ENCODE results near the gene SSR4.

SSR4 gene

DNA sequence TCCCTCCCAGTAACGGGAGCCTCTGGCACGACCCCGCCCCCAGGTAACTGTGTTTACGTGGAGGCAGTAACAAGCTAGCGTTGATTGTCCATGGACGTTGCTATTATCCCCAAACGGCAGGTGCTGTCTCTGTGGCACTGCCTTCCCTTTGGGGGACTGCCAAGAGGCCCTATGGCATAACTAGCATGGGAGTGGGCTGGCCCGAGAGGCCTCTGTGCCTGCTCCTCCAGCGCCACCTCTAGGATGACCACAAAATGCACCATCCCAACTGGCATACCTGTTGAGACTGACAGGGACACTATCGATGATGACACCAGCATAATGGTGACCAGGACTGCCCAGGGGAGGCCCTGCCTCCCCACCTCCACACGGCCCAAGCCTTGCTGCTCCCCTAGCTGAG lies 12.2 kb upstream of the SSR4 start:
- DNase-seq: no peak

DNA sequence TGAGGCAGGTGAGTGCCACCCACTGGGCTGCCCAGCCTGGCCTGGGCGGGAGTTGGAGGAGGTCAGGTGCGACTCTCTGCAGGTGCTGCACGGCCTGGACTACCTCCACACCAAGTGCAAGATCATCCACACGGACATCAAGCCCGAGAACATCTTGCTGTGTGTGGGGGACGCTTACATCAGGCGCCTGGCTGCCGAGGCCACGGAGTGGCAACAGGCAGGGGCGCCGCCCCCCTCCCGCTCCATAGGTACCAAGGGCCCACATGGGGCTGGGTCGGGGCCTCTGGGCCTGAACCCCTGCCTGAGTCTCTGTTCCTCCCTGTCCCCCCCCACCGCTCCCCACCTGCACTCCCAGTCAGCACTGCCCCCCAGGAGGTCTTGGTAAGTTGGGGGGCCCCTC lies 11.6 kb upstream of the SSR4 start:
- no peak for DNase-seq

DNA sequence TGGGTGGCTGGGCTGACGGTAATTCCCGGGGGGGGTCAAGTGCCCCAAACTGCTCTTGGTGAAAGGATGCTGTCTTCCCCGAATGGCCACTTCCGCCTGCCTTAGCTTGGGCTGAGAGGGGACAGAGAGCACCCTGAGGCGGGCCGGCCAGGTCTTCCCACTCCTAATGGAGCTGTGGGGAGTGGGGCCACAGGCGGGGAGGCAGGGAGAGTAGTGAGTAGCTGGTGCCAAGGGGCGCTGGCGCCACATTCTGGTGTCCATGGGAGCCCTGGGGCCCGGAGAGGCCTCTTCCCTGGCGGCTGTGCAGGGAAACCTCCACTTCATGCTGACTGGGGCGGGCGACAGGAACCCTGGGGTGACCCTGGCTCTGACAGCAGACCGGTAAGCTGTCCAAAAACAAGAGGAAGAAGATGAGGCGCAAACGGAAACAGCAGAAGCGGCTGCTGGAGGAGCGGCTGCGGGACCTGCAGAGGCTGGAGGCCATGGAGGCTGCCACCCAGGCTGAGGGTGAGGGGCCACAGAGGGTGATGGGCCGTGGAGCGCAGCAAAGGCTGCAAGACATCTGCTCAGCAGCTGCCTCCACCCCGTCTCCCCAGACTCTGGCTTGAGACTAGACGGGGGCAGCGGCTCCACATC lies 11.0 kb upstream of the SSR4 start:
- no peak for DNase-seq

DNA sequence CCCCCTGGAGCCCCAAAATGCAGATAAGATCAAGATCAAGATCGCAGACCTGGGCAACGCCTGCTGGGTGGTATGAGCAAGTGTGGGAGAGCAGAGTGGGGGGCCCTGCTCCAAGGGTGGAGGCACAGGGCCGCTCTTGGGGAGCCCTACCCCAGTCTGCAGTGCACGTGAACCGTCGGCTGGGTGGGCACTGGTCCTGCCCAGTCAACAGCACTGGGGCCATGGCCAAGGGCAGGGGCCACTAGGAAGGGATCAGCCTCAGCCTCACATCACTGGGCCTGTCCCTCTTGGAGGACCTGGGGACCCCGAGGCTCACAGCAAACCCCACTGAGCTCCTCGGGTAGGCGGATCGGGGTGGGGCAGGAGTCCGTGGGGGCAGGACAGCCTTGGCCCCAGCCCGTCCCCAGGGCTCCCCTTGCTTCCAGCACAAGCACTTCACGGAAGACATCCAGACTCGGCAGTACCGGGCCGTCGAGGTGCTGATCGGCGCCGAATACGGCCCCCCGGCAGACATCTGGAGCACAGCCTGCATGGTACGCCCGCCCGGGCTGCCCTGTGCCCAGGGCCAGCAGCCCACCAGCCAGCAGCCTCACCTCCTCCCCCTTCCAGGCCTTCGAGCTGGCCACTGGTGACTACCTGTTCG lies 10.0 kb upstream of the SSR4 start:
- no peak for DNase-seq

DNA sequence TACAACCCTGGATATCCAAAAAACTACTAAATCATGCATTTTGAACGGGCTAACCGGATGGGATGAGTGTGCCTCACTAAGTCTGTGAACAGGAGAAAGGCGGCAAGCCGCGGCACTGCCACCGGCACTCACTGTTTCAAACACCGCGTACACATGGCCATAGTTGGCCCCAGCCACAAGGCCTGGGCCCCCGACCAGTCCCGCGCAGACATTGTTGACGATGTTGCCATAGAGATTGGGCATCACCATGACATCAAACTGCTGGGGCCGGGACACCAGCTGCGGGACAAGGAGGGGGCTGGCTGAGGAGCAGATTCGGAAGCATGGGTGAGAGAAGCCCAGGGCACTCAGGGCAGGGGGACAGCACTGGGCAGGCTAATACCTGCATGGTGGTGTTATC lies 7.8 kb upstream of the SSR4 start:
- DNase-seq: no peak

DNA sequence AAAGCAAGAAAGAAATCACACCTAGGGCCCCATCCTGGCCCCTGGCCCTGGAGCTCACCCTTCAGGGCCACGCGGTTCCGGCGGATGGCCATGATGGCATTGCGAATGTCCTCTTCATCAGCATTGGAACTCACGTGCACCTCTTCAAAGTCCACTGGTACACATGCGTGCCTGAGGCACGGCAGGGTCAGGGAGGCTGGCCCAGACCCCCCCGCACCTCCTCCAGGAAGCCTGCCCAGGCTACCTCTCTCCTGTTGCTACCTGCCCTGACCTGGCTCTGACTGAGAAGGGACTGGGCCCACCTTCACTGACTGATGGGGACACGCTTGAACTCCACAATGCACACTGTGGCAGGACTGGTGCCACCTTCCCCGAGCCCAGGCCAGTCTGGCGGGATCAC lies 4.8 kb upstream of the SSR4 start:
- no peak for DNase-seq

DNA sequence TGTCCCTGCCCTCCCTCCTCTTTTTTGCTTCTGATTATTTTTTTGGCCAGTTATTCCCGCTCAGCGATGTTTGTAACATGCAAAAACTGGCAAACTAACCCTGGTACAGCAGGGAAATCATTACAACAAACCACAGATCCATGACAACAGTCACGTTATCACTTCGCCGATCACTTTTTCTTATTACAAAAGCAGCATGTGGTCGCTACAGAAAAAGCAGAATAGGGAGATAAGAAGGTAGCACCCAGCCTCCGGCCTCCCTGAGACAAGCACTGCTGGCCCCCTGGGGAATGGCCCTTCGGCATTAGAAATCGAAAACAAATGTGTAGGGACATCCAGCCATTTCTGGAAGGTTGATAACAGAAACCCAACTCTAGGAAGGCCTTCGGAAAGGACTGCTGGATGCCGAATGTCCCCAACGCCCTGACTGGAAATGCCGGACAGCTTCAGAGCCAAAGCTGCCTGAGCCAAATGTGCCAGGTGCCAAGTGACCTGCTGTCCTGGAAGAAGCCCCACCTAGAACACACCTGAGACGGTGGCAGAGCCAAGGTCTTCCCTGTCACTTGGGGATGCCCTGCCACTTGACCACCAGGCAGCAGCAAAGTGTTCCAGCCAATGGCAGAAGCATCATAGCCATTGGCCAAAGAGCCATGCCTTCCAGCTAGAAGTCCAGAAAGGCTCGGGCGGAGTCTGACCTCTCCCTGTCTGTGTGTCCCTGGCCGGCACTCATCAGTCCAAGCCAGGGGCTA lies 3.2 kb upstream of the SSR4 start:
- no peak for DNase-seq

DNA sequence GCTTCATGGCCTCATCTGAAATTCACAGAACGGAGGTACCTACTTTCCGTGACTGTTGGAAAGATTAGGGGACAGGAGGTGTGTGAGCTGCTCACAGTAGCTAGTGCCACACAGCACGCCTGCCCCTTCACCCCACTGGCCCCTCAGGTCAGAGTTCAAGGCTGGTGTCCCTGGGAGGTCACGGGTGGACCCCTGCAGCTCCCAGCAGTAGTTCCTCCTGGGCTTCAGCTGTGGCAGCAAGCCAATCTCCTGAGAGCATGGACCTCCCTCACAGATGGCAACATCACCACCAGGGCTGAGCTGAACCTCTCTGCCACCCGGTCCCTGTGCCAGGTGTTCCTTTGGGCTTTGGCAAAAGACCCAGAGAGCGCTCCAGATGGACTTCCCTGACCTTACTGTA lies 2.1 kb upstream of the SSR4 start:
- no peak for DNase-seq

DNA sequence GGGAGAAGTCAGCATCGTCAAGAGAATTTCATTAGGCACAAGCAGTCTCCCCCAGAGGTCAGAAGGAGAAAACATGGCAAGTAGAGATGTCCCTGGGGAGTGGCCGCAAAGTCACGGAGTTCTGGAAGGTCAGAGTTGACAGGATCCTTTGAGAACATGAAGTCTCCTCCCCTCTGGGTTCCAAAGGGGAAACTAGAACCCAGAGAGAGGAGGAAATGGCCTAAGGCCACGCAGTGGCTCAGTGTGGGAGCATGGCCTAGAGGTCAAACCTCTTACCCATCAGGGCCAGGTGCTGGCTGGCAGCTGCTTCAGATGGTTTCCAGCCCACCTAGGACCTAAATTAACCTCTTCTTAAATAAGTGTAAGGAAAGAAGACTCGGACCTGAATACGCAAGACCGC lies 1.2 kb upstream of the SSR4 start:
- peak; percentile 68 to 72 for DNase-seq

DNA sequence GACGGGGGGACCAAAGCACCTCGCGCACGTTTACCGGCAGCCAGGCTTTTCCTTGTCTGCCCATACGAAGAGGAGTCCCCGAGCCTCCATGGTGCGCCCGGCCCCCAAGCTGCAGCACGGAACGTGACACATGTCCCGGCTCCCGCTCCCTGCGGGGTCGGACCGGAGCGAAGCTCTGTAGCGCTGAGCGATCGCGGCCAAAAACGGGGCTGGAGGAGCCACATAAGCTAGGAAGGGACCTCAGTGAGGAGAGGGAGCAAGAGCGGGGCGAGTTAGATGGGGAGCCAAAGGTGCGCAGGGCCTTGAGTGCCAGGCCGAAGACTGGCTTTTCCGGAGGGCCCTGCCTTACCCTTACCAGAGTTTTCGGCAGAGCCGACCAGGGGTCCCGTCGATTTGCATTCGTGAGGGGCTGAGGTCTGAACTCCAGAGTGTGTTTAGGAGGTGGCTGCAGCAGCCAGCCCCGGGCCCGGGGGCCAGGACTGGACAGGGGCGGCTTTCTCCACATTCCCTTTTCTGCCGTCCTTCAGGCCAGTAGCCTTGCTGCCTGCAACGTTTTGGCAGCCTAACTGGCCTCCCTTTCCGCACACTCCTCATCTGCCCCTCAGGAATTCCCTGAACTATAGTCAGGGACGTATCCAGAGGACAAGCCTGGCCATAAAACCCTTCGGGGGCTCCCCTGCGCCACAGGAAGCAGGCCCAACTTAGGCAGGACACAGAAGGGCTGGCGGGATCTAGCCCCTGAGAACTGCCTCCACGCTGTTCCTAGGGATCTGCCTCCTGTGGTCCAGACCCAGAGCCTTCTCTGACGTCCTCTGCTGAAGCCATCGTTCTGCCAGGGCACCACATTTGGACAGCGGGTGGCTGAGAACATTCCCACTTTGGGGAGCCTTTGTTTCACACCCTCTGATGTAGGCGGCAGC lies 689 bp downstream of the SSR4 start:
- DNase-seq: no peak

DNA sequence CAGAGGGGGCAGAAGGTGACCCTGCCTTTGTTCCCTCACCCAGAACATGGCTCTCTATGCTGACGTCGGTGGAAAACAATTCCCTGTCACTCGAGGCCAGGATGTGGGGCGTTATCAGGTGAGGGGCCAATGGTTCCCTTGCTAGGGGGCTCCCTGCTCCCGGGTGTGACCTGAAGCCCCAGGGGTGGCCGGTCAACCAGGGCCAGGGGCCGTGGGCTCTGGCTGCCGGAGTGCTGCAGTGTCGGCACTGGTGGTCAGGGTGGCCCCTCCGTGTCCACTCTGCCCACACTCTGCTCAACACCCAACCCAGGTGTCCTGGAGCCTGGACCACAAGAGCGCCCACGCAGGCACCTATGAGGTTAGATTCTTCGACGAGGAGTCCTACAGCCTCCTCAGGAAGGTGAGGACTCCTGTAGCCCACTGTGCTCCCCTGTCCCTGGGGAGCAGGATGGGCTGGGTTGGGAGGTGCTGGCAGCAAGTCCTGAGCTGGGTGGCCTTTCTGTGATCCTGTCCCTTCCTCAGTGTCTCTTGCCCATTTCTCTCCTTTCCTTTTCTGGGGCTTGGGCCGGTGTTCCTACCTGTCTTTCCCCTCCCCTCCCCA lies 3.0 kb downstream of the SSR4 start:
- DNase-seq: no peak

DNA sequence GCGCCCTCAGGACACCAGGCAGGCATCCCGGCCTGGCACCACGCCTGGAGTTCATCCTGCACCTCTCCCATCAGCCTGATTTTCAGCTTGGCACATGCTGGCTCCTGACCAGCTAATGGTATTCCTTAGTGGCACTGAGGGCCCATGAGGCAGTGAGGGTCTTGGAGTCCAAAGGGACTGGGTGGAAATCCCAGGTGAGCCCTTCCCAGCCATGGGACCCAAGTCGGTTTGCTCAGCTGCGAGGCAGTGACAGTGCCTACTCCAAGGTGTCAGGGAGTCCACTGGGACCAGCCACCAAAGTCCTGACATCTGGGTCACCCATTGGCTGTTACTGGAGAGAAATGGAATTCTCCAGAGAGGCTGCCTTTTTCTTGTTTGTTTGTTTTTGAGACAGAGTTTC lies 4.9 kb downstream of the SSR4 start:
- DNase-seq: no peak

DNA sequence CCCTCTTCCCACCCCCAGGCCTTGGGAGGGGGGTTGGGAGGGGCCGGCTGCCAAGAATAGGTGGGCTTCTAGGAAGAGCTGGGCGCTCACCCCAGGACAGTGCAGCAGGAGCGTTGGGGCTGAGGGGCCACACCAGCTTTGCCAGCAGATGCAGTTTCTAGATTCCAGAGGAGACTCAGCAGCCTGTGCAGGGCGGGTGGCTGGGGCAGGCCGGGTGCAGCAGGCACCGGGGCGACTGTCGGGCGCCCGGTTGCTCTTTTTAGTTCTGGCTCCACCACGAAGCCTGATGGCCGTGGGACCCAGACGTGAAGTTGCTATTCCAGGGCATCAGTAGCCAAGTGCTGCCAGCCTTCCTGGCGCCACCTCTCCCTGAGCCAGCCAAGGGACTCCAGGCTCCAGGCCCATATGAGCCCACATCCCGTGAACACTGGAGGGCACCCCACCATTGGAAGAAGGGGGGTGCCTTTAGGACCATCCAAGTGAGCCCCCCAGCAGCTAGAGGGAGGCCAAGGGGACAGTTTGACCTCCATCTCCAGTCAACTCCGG lies 5.8 kb downstream of the SSR4 start:
- no peak for DNase-seq

DNA sequence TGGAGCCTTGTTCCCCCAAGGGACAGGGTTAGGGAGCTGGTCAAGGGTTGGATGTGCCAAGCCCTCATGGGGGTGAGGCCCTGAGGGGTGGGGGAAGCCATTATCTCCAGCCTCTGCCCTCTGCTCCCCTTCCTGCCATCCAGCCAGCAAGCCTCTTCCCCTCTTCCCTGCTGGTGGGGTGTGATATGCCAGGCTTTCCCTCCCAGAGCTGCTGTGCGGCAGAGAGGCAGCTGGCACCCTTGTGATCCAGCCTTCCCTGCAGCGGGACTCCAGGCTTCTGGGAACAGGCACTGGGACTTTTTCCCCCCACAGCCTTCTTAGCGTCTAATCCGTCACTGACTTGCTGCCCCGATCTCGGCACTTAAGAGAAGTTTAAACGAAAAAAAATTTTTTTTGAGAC lies 6.3 kb downstream of the SSR4 start:
- DNase-seq: no peak

DNA sequence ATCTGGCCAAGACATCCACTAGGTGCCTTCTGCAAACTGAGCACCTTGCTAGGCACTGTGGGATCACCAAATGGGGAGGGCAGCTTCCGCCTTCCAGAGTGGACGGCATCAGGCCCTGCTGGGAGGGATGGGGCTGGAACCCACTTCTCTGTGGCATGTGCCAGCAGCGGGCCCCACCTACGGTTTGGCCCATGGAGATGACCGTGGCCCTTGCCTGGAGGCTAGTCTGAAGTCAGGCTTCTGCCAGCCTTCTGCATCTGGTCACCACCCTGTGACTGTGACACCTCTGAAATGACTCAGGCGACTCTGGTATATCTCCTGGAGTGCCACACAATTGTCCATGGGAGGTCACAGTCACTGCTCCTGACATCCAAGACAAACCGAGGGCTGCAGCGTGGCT lies 7.2 kb downstream of the SSR4 start:
- peak in 1 of 2 donors; percentile 43 for DNase-seq

DNA sequence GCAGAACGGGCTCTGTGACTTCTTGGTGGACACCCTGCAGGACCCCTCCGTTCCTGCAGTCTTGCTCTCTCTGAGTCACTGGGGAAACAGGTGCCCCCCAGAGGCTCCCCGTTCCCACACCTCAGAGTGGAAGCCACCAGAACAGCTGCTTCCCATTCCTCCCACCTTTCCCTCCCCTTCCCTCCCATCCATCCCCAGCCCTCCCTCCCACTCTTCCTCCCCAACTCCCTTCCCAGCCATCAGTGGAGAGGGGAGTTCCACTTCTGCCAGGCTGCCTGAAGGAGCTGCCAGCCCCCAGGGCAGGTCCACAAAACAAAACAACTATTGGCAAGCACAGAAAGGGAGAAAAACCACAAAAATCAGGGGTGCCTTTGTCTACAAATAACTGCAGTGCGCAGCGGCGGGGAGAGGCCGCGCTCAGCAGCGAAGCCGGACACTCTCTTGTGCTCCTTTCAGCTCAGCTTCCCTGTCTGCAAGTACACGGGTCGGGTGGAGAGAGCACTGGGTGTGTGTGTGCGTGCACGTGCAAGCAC lies 8.1 kb downstream of the SSR4 start:
- DNase-seq: no peak

DNA sequence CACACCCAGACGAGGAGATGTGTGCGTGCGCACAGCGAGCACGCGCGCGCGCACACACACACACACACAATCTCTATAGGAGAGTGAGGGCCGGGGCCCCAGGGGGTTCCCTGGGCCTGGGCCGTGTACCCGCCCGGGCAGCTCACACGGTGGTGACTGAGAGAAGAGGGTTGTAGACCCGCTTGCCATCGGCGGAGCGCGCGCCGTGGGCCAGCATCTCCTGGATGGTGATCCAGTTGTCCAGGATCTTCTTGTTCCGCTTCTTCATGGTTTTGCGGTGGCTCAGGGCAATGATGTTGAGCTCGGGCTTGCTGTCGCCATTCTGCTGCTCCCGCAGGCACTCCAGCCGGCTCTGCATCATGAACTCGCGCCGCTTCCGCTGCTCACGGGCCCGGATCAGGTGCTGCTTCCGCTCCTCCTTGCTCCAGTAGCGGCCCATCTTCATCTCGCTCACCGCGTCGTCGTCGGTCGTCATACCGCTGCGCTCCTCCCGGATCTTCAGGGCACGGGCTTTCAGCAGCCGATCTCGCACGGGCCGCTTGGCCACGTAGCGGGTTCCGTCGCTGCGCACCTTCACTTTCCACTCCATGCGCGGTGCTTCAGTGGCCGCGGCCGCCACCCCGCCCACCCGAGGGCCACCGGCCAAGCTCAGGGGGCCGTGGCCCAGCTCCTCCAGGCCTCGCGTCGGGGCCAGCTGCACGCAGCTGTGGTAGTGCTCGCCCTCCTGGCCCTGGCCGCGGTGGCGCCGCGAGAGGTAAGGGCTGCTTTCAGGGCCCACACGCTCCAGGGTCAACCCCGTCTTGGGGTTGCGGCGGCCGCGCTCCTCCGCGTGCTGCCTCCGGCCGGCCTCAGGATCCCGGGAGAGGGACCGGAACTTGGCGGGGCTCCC lies 9.0 kb downstream of the SSR4 start:
- DNase-seq: no peak

DNA sequence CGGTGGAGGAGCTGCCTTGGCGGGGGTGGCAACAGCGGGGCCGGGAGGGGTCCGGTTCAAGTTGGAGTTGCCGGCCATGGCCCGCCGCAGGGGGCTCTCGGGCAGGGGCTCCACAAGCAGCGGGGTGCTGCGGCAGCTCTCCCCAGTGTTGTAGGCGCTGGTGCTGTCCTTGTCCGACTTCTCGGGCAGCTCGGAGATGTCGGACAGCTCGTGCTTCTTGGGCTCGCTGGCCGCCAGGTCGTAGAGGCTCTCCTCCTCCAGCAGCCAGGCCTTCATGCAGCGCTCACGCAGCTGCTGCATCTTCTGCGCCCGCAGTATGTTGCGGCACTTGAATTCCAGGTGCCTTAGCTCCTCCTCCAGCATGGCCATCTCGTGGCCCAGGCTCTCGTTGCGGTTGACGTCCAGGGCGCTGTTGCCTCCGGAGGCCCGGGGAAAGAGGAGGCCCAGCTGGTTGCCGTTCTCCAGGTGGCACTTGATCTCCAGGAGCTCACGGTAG lies 9.7 kb downstream of the SSR4 start:
- DNase-seq: no peak

DNA sequence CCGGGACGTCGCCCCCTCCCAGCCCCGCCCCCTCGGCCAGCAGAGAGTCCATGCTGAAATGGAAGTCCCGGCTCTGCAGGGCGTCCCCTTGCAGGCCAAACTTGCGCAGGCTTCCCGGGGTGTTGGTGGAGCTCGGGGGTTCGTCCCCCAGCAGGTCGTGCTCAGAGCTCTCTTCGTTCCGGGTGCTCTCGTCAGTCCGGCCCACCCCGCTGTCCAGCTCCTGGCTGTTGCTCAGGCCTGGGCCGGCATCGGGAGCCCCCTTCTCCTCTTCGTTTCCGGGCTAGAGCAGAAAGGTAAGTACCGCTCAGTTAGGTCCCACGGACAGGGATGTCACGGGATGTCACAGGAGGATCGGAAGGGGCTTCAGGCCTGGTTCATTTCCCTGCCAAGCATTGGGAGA lies 10.2 kb downstream of the SSR4 start:
- no peak for DNase-seq

DNA sequence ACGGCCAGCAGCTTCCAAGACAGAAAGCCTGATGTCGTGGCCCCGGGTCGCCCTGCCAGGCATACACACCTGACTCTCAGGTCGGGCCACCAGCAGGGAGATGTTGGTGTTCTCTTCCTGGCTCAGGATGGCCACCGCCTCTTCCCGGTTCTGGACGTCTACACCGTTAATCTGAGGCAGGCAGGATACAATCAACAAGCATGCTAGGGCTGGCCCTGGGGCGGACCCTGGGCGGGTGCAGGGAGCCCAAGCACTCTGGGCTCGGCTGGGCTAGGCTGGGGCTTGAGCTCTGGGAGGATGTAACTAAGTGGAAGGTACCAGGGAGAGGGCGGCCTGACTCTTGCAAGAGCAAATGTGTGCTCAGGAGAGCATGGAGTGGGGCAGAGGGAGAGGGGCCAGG lies 11.0 kb downstream of the SSR4 start:
- no peak for DNase-seq
